OCI-LY7 (cell line): ENCODE results near the gene TPRG1.

ENCODE experiments used
- CTCF ChIP-seq: fragments of 200-600 bp; sonication (generic); conservative IDR thresholded peaks from 2 replicates; pipeline ENCODE4 v1.5.1; 2014; ENCODE audit warnings: mild to moderate bottlenecking, antibody characterized with exemption, low read length, moderate library complexity, mixed read lengths
- EZH2phosphoT487 ChIP-seq: fragments of 200-600 bp; sonication (generic); IDR thresholded peaks from 2 replicates; pipeline ENCODE4 v1.6.1; 2018; ENCODE audit warnings: low read depth, borderline replicate concordance, mild to moderate bottlenecking, mixed run types, antibody characterized with exemption, low read length, moderate library complexity, mixed read lengths

GRCh38 chr3:189186101-189186500 is 14.3 kb downstream of the TPRG1 start:
- TF ChIP-seq CTCF, result no peak
- TF ChIP-seq EZH2phosphoT487, result no peak
